Epidermal melanocyte (primary cell): ENCODE data around the gene PDZRN4.

Experiments
- DNase-seq: peaks from one replicate; pipeline ENCODE4 v3.0.0; 2011; ENCODE audit warnings: low spot score; ENCODE audit not compliant: insufficient read length

The PDZRN4 gene

DNA sequence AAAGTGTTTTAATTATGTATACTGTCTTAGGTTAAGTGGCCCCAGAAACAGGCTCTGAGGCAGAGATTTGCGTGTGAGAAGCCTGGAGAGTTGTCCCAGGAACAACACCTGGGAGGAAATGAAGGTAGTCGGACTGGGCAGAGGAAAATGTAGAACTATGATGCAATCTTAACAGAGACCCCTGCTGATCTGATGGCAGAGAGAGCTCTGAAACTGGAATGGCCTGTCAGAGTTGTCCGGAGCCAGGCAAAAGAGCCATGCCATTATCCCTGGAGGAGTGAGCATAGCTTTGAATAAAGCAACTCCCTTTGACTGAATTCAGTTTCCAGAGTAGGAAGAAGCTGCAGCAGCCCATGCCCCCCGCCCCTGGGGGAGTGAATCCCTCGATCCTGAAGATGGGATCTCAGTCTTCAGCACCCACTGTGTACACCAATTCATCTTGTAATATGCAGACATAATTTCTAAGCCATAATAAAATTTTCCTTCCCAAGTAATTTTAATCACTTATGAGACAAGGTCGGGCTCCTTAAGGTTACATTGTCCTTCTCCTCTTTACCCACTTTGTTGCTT is 264.8 kb downstream of the PDZRN4 start:
- DNase-seq = no peak

DNA sequence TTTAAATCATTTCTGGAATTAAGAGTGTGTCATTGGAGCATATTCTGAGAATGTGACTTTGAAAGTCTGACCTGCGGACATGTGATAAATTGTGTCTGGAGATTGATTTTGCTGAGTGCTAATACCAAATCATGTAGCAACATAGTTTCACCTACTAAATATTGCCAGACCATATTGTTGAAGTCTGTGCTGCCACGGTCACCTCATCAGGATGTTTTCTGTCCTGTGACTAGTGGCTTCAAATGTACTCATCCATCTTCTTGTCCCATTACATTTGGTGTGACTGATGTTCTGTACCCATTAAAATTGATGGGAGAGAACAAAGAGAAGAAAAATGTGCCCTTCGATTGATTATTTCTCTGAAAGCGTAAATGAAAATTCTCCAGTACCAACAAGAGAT is 265.3 kb downstream of the PDZRN4 start:
- DNase-seq = no peak

DNA sequence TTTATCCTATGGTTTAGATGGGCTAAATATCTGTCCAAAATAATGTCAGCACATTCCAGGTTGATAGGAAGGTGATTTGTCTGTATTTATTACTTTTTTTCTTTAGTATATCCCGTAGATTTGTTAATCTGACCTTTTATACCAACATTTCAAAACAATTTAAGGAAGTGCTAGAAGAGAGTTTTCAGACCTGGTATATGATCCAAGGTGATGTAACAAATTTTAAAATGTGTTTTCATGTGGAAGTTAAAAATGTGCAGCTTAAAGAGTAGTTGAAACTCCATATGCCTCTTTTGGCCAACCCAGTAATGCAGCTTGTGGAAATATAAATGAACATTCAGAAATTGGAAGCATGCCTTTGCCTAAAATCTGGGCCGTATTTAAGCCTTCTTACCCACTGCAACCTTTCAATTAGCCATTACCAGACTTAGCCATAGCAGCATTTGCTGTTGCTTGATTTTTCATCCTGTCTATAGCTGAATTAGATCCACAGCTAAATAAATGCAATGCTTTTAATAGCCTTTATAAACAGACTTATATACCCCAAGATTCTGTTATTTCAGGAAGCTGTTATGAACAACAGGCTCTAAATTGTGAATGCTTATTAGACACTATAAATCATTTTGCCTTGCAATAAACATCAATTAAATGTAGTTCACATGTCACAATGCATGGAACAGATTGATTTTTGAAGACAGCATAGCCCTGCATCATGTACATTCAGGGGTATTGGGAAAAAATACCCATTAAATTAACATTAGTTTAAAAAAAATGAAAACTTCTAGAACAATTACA is 271.2 kb downstream of the PDZRN4 start:
- DNase-seq = no peak

DNA sequence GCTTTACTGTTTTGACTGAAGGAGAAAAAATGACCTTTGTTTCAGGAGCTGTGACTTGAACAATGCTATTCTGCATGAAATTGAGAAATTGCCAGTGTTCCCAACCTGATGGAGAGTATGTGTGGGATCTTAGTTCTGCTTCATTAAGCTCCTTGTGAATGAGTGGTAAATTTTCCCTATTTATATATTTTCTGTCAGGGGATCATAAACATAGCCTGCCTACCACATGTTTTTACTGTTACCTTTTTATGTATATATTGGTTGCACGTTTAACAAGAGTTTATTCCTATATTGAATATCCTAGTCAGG is 271.7 kb downstream of the PDZRN4 start:
- DNase-seq = no peak

DNA sequence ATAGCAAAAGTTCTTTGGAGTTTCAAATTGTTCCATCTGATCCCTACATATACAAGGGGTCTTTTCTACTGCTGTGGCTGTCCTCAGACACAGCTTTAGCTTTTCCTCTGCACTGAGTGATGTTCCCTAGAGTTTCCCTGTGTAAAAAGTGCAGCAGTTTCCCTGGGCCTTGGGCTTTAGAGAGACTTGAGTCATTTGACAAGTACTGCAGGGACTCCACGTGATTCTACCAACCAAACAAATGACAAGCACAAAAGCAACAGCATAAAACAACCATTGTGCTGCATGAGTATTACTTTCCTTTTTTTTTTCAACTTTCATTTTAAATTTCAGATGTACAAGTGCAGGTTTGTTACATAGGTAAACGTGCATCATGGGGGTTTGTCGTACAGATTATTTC is 272.8 kb downstream of the PDZRN4 start:
- DNase-seq = no peak

DNA sequence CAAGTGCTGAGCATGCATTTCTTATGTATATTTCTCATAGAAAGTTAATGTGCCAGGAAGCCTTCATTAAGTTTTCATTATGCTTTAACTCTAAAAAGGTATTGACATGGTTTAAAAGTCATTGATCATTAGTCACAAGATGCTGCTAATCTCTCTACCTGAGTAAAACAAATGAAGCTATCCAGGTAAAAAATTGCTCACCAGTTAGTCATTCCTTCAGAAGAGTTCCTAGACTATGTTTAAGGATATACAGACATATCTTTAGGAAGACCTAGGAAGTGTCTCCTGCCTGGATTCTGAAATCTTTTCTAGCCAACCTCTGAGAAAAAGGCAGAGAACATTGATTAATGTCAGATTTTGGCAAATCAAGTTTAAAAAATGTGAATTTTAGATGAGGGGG is 274.2 kb downstream of the PDZRN4 start:
- no peak for DNase-seq

DNA sequence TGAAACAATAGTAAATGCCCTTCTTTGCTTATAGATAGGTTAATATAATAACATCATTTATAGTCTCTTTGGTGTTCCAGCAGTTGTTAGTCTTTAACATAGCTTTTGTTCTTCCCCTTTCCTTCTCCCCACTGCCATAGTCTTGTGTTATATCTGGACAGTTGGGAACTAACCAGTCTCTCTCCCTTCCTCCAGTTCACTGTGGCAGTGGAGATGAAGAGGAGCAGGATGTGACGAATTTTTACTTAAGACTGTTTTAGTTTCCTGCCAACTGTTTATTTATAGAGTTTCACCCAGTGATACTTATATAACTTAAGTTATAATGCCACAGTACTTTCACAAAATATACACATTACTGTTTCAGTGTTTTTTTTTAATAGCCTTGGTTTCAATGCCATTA is 277.4 kb downstream of the PDZRN4 start:
- DNase-seq = no peak

DNA sequence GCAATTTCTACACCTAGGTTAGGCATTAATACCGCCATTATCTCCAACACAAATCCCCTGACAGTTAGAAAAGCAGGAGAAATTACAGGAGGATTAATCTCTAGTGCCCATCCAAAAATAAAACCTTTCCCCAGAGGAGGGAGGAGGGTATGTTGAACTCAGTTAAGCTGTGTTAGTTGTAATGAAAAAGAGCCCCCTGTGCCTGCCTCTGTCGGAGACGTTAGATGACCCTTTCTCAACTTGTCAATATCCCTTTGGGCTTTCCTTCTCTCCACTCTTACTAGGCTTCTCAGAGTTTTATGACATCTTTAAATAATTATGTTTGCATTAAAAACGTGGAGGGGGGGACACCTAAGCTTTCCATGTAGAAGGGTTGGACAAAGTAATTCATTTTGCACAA is 278.2 kb downstream of the PDZRN4 start:
- no peak for DNase-seq

DNA sequence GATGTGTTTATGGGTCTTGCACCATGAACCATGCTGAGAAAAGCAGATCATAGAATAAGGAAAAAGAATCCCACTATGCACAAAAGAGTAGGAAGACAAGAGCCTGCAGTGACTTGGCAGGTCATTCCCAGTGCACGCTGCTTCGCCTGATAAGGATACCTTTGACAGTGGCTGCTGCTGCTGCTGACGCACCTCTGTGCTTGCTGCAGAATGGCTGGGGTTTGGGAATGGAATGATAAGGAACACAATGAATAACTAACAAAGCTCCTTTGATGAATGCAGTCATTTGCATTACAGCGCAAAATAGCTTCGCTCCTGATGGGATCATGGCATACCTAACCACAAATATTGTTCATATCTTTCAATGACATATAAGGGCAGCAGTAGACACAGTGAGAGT is 278.7 kb downstream of the PDZRN4 start:
- DNase-seq = no peak

DNA sequence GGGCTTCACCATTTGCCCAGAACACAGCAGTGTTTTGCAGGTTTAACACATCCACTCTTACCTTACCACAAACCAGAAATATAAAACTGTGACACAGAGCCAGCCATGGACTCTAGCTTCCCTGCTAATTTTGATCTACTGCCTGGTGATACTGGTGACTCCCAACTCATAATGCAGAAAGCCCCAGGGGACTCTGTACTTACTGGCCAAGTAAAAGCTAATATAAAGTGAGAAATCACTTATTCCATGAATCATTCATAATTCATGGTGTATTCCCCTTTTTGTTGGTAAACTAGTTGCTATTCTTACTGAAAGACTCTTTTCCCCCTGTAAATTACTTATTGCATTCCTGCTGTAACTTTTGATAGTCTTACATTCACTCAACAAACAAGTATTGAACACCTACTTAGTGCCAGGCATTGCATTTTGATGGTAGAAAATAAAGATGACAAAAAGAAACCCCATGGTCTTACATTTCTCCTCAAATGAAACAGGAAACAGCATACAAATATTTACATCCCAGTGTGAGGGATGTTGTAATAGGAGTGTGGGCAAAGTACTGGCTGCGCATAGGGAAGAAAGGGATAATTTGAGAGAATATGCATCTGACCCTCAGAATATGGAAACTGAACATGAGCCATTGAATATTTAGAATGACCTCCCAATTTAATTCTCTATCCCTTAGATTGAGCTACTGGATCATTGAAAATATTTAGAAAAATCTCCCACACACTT is 279.6 kb downstream of the PDZRN4 start:
- no peak for DNase-seq

DNA sequence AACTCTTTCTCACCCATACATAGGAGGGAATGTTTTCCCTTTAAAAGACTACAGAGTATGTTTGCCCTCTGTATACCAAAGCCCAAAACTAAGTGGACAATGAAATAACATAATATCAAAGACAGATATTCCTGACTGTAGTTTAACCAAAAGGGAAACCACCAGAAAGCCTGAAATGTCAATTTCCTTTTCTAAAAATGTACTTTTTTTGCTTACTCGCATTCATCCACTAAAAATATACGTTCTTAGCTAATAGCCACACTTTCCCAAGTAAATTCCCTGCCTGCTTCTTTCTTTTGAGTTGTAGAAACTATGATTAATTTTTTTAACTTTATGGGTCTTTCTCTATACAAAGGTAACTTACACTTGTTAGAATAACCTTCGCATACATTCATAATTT is 280.2 kb downstream of the PDZRN4 start:
- DNase-seq = no peak

DNA sequence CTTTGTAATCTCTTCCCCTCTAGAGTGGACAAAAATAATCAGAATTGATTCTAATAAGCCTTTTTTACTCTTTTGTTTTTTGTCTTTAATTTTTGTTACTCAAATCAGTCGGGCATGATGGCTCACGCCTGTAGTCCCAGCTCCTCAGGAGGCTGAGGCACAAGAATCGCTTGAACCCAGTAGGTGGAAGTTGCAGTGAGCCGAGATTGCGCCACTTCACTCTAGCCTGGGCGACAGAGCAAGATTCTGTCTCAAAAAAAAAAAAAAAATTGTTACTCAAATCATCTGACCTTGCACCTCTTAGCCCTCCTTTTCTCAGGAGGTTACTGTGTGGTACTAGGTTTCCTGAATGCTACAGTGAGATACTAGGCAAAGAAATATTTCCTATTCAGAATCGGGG is 280.6 kb downstream of the PDZRN4 start:
- no peak for DNase-seq

DNA sequence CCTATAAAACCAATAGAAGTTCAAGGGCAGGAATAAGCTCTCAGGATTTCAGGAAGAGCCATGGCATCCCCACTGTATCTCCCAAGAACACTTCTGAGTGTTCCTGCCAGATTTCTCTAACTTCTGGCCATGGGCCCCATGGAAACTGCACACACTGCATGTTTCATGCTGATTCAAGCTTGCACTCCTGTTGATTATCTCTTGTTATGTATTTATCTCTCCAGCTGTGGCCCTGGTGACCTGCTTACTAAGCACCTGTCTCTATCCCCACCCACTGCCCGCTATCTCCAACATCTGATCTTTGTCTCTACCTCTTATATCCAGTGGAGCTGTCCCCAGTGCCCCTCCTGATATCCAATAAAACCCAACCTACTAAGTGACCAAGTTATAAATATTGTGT is 285.3 kb downstream of the PDZRN4 start:
- no peak for DNase-seq

DNA sequence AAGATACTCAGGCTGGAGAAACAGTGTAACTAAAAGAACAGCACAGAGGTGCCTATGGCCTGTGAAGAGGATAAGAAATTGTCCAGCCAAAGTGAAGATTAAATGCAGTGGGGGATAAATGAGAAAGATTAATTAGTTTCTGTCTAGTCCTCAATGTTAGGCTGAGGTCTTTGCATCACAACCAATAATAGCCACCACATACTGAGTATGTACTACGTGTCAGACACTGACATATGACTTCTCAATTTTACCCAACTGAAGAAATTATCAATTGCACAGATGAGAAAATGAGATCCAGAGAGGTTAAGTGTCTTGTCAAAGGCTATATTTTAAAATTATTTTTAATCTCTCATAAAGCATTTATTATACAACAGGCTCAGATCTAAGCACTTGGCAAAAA is 285.9 kb downstream of the PDZRN4 start:
- no peak for DNase-seq

DNA sequence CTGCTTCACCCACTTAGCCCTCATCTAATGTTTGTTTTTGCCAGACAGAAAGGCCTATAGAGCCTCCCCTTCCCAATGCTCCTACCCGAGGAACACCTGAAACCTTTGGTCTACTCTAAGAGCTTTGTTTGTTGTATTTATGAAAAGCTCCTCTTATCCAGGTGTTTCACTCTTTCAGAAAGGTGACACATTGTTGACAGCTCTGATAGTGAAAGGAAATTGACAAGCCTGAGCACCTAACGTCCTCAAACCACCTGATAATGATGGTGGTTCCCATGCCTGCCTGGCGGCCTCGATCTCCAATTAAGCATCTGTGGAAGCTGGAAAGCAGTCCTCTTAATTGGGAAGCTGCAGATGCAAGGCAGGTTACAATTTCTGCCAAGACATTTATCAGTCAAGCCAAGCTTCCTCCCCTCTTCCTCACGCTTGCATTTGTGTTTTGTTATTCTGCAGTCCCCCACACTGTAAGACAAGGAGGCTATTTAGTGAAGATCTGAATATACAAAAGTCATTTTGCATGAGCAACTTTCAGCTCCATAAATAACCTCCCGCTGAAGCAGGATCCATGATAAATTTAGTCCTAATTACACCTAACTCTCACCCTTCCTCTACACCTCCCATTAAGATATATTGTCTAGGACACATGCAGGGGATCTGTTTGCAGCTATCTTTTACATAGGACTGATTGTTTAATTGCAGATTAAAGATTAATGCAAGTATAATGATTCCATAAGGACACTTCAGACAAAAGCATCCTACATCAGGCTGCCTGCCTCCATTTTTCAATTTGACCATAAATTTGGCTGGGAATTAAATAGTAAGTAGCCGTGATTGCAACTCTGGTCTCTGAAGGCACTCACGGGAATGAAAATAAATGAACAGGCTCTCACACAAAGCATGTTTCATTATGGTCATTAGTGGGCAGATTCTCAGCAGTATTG is 288.6 kb downstream of the PDZRN4 start:
- no peak for DNase-seq

DNA sequence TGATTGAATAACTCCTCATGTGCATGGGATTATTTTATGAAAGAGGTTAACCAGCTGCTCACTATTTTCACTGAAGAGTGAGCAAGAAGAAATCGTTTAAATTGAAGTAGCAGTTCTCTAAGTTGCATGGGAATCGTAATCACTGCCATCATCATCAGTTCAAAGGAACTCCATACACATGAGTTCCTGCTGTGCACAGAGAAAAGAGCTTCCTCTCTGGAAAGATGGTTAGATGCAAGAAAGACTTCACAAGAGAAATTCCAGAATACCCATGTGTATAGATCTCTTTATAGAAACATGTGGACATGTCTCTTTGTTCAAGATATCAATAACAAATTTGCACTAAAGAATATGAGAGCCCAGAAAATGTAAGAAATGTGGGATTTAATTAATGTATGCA is 291.3 kb downstream of the PDZRN4 start:
- DNase-seq = no peak

DNA sequence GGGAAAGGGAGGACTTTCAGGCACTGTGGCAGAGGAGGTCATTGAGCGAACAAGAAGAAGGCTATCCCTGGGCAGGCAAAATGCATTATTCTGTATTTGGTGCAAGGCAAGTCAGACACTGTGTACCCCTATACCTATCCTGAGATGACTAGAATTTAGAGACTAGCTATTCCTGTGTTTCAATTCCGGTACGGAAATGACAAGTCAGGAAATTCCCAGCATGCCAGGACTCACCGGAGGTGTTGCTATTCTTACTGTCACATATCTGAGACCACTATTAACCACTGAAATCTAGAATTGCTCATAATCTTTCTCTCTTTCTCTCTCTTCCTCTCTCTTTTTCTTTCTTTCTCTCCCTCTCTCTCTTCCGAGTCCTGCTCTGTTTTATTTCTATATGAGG is 297.1 kb downstream of the PDZRN4 start:
- no peak for DNase-seq

DNA sequence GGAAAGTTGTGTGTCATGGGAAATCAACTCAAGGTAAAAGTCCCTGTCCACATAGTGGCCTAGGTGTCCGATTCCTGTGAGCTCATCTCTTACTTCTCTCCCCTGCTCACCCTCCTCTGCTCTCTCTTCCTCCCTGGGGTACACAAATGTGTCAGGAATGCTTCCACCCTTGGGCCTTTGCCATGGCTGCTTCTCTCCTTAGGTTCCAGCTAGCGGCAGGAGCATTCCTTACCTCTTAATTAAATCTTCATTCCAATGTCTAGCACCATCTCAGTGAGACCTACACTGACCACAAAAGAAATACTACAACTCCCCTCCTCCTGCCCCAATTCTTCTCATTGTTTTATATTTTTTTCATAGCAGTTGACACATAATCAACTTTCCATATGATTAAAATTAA is 298.6 kb downstream of the PDZRN4 start:
- no peak for DNase-seq

DNA sequence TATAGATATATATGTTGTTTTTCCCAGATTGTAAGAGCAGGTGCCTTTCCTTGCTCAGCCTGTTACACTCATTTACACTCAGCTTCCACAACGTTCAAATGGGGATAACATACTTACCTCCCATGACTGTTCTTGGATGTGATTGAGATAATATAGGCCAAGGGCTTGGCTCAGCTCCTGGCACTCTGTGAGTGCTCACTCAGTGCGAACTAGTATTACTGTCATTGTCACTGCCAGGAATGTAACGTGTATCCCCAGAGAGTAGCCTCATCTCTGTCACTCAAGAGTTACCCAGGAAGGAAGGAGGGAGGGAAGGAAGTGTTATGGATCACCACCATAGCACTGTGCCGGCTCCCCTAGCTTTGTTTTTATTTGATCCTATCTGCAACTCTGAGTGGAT is 307.9 kb downstream of the PDZRN4 start:
- no peak for DNase-seq

DNA sequence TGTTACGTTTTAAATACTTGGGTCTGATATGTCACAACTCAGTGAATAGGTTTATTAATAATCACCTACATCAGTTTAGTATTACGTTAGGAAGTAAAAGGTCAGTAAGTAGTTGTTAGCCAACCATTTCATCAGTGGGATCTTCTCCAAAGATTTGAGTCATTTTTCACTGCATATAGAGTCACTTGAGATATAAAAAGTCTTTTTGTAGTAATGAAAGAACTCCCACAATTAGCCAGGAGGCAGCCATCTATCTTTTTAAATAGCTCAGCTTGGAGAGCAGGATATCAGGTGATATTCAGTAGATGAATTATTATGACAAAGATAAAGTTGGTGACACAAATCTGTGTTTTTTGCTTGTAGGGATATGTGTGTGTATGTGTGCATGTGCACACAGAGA is 309.3 kb downstream of the PDZRN4 start:
- DNase-seq = no peak

DNA sequence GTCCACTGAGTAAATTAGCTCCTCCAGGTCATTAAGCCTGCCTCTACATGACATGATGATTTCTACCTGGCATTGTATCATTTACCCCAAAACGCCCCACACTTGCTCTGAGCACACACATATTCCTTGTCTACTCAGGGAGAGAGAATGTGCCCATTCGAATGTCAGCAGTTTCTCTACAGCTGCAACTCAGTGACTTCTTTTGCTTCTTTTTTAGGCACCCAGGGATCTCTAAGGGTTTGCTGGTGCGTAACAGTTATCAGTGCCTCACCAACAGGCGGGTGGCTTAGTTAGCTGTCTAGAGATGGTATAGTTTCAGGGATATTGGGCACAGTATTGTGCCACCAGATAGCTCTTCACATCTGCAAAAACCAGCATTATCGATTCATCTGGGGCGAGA is 316.9 kb downstream of the PDZRN4 start:
- DNase-seq = no peak

DNA sequence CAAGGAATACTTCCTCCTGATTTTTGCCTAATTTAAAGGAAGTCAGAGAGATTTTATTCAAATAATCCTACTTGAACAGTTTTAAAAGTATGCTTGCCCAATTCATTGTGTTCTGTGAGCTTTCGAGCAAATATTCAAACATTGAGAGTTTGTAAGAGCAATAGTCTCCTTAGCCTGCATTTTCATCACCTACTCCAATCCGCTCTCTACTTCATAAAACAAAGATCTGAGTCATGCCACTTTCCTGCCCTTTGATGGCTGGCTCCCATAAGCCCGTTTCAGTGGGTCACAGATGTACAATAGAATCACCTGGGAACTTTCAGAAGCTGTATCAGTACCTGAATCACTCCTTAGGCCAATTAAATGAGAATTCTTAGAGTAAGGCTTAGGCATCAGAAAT is 319.2 kb downstream of the PDZRN4 start:
- no peak for DNase-seq
